Measurements from ENCODE around the gene GOLGA3.
A peak's percentile ranks its signal among the peaks of the same experiment; 100 is the strongest.
"Not testable (repeated sequence)": the region's sequence is repeated elsewhere in the genome, so short reads cannot be mapped to it uniquely, and the experiment has no call there.

Gene GOLGA3

GRCh38 chr12:132775502-132776229 lies 53.0 kb downstream of the GOLGA3 start:
- no peak for DNase-seq

- DNase-seq, result no peak
These were observed 53.9 kb downstream of the GOLGA3 start for GRCh38 chr12:132774646-132775275.

GRCh38 chr12:132774159-132774558 lies 54.5 kb downstream of the GOLGA3 start:
- DNase-seq, result no peak

GRCh38 chr12:132773077-132773955 lies 55.4 kb downstream of the GOLGA3 start:
- DNase-seq, result no peak

- DNase-seq, result no peak
These were observed 56.1 kb downstream of the GOLGA3 start for GRCh38 chr12:132772606-132773005.

GRCh38 chr12:132771126-132771838 lies 57.4 kb downstream of the GOLGA3 start:
- peak; percentile 27 to 37 for DNase-seq

GRCh38 chr12:132766380-132767085 lies 62.1 kb downstream of the GOLGA3 start:
- DNase-seq, result peak; percentile 25 to 36

GRCh38 chr12:132765361-132765760 lies 63.3 kb downstream of the GOLGA3 start:
- peak in 1 of 2 experiments; percentile 8 for DNase-seq

GRCh38 chr12:132764231-132764630 lies 64.4 kb downstream of the GOLGA3 start:
- no peak for DNase-seq

GRCh38 chr12:132761921-132762583 lies 66.6 kb downstream of the GOLGA3 start:
- peak; percentile 79 to 84 for DNase-seq

- peak; percentile 43 to 53 for DNase-seq
These were observed 67.4 kb downstream of the GOLGA3 start, which contains the start of gene ANKLE2 for GRCh38 chr12:132761032-132761920. Gene ANKLE2, minus strand, starts transcription at chr12:132761832. Its CDS starts 34 bp downstream, at chr12:132761798.

GRCh38 chr12:132759359-132759758 lies 69.3 kb downstream of the GOLGA3 start:
- no peak for DNase-seq

GRCh38 chr12:132758825-132759224 lies 69.8 kb downstream of the GOLGA3 start:
- DNase-seq, result not testable (repeated sequence)

GRCh38 chr12:132754160-132754932 lies 74.3 kb downstream of the GOLGA3 start:
- peak; percentile 24 to 55 for DNase-seq

- not testable (repeated sequence) for DNase-seq
These were observed 75.0 kb downstream of the GOLGA3 start for GRCh38 chr12:132753670-132754069.

GRCh38 chr12:132748319-132748718 lies 80.3 kb downstream of the GOLGA3 start:
- DNase-seq, result no peak

GRCh38 chr12:132747896-132748295 lies 80.8 kb downstream of the GOLGA3 start:
- DNase-seq, result no peak

- DNase-seq, result no peak
These were observed 81.3 kb downstream of the GOLGA3 start for GRCh38 chr12:132747395-132747794.

- DNase-seq, result no peak
These were observed 82.1 kb downstream of the GOLGA3 start for GRCh38 chr12:132746613-132747012.

All from Kasumi-1 (cell line).